ENCODE measurements around the gene RAD9A.
A peak's percentile ranks its signal among the peaks of the same experiment; 100 is the strongest.
"Not testable (repeated sequence)": the region's sequence is repeated elsewhere in the genome, so short reads cannot be mapped to it uniquely, and the experiment has no call there.

RAD9A gene

GRCh38 chr11:67420646-67421429 is 29.1 kb downstream of the RAD9A start:
- peak; percentile 99 for DNase-seq (ENCODE audit: extremely low spot score)
- CTCF ChIA-PET, result interaction anchor here (1.0 to 5.7 kb wide), 8 partner anchors 9 to 85 kb away, joined by 3 to 50 read pairs (median 4); partner anchors contain the start of genes PITPNM1, PPP1CA and TBC1D10C
- TF ChIP-seq, protein P1, sequence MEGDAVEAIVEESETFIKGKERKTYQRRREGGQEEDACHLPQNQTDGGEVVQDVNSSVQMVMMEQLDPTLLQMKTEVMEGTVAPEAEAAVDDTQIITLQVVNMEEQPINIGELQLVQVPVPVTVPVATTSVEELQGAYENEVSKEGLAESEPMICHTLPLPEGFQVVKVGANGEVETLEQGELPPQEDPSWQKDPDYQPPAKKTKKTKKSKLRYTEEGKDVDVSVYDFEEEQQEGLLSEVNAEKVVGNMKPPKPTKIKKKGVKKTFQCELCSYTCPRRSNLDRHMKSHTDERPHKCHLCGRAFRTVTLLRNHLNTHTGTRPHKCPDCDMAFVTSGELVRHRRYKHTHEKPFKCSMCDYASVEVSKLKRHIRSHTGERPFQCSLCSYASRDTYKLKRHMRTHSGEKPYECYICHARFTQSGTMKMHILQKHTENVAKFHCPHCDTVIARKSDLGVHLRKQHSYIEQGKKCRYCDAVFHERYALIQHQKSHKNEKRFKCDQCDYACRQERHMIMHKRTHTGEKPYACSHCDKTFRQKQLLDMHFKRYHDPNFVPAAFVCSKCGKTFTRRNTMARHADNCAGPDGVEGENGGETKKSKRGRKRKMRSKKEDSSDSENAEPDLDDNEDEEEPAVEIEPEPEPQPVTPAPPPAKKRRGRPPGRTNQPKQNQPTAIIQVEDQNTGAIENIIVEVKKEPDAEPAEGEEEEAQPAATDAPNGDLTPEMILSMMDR (IDR thresholded peaks at IDR 0.05; ENCODE audit: control extremely low read depth, extremely low read depth, low read depth, missing control alignments), result no peak
- POLR2A ChIA-PET, result interaction anchor here (0.6 to 0.9 kb wide), 2 partner anchors 14 to 19 kb away, joined by 3 to 4 read pairs; partner anchors contain the start of gene PPP1CA

- CTCF ChIA-PET, result interaction anchor here (1.5 to 5.7 kb wide), 4 partner anchors 13 to 60 kb away, joined by 3 to 50 read pairs (median 20); partner anchors contain the start of genes PPP1CA and TBC1D10C
- DNase-seq (ENCODE audit: extremely low spot score), result no peak
- POLR2A ChIA-PET, result interaction anchor here (0.6 kb wide), 1 partner anchor 15 kb away, joined by 3 read pairs; no protein-coding TSS in a partner anchor
- TF ChIP-seq, protein P1 (IDR thresholded peaks at IDR 0.05; ENCODE audit: control extremely low read depth, extremely low read depth, low read depth, missing control alignments), result no peak
Measured at GRCh38 chr11:67421430-67422031, 29.7 kb downstream of the RAD9A start.

DNA sequence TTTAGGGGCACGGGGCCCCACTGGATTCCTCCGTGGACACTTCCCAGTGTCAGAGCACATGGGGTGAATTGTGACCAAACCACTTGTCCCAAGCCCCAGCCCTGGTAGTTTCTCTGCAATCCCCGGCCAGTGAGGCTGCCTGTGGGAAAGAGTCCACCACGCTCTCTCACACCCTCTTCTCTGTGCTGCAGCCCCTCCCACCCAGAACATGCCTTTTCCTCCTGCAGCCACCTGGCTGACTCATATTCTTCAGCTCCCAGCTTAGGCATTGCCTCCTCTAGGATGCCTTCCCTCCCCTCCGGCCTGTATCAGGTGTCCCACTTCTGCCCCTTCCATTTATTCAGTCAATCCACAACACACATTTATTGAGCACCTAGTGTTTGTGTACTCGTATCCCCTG is 31.1 kb downstream of the RAD9A start:
- TF ChIP-seq, protein P1 (IDR thresholded peaks at IDR 0.05; ENCODE audit: control extremely low read depth, extremely low read depth, low read depth, missing control alignments), result no peak
- ChIA-PET POLR2A (no interaction called here), CTCF (interaction anchor here (2.1 kb wide), 1 partner anchor 22 kb away, joined by 8 read pairs; the partner anchor contains the start of gene PPP1CA)
- no peak for DNase-seq (ENCODE audit: extremely low spot score)

GRCh38 chr11:67423466-67423865 is 31.7 kb downstream of the RAD9A start:
- no peak for DNase-seq (ENCODE audit: extremely low spot score)
- CTCF ChIA-PET, result interaction anchor here (2.1 kb wide), 1 partner anchor 22 kb away, joined by 8 read pairs; the partner anchor contains the start of gene PPP1CA
- POLR2A ChIA-PET, result no interaction called here
- TF ChIP-seq, protein P1 (IDR thresholded peaks at IDR 0.05; ENCODE audit: control extremely low read depth, extremely low read depth, low read depth, missing control alignments), result no peak

- no peak for DNase-seq (ENCODE audit: extremely low spot score)
- POLR2A ChIA-PET, result no interaction called here
- CTCF ChIA-PET, result interaction anchor here (1.0 to 2.1 kb wide), 2 partner anchors 23 to 256 kb away, joined by 3 to 8 read pairs; partner anchors contain the start of gene PPP1CA
- TF ChIP-seq, protein P1 (IDR thresholded peaks at IDR 0.05; ENCODE audit: control extremely low read depth, extremely low read depth, low read depth, missing control alignments), result no peak
Measured at GRCh38 chr11:67423891-67424613, 32.3 kb downstream of the RAD9A start.

- CTCF ChIA-PET, result interaction anchor here (0.7 to 1.7 kb wide), 2 partner anchors 12 to 26 kb away, joined by 4 to 5 read pairs; partner anchors contain the start of gene PPP1CA
- POLR2A ChIA-PET; DNase-seq (ENCODE audit: extremely low spot score): not testable (repeated sequence)
Measured at GRCh38 chr11:67427364-67427859, 35.6 kb downstream of the RAD9A start.

Measured in GM10248 (cell line).